Stimulated activated CD8-positive, alpha-beta memory T cell treated with anti-CD3 and anti-CD28 coated beads, Interleukin-15, amount 100 ng/mL, for 24 hours (primary cell): ENCODE measurements around the gene MYO7B.

ENCODE experiments used
- DNase-seq: peaks from one replicate; pipeline ENCODE4 v3.0.0-alpha.2; 2020; ENCODE audit warnings: low read depth

The MYO7B gene

GRCh38 chr2:127638361-127639110 is 103.1 kb downstream of the MYO7B start:
- no peak for DNase-seq

- DNase-seq: no peak
Observed at GRCh38 chr2:127639111-127639474, 103.6 kb downstream of the MYO7B start.

- DNase-seq: no peak
Observed at GRCh38 chr2:127640082-127641072, 104.9 kb downstream of the MYO7B start.

- no peak for DNase-seq
Observed at GRCh38 chr2:127641133-127641532, 105.7 kb downstream of the MYO7B start.

GRCh38 chr2:127641846-127642507 is 106.5 kb downstream of the MYO7B start:
- DNase-seq: no peak

GRCh38 chr2:127642706-127643438 is 107.4 kb downstream of the MYO7B start:
- DNase-seq: no peak

GRCh38 chr2:127643439-127644065 is 108.1 kb downstream of the MYO7B start:
- no peak for DNase-seq

- no peak for DNase-seq
Observed at GRCh38 chr2:127644066-127645025, 108.9 kb downstream of the MYO7B start.

GRCh38 chr2:127645026-127645394 is 109.5 kb downstream of the MYO7B start:
- no peak for DNase-seq

GRCh38 chr2:127645395-127646291 is 110.2 kb downstream of the MYO7B start, which contains the start of gene GPR17:
GPR17 (plus strand) TSS chr2:127646153; CDS start chr2:127650736, 4,583 bp downstream.
- DNase-seq: no peak

GRCh38 chr2:127646487-127647241 is 111.2 kb downstream of the MYO7B start:
- DNase-seq: no peak

GRCh38 chr2:127647242-127648190 is 112.0 kb downstream of the MYO7B start:
- DNase-seq: no peak

- no peak for DNase-seq
Observed at GRCh38 chr2:127648321-127648720, 112.8 kb downstream of the MYO7B start.

GRCh38 chr2:127649100-127649611 is 113.7 kb downstream of the MYO7B start:
- no peak for DNase-seq

GRCh38 chr2:127649684-127650040 is 114.2 kb downstream of the MYO7B start:
- peak; percentile 63 for DNase-seq

GRCh38 chr2:127650041-127650784 is 114.7 kb downstream of the MYO7B start:
- no peak for DNase-seq
